GM18907 (cell line): Measurements from ENCODE around the gene SEMA3B.
"Not testable (repeated sequence)": the region's sequence is repeated elsewhere in the genome, so short reads cannot be mapped to it uniquely, and the experiment has no call there.

Experiments used
- ATAC-seq: cut with Tn5 transposase; IDR thresholded peaks from one replicate; pipeline ENCODE4 v1.9.1; 2021; ENCODE audit warnings: mild to moderate bottlenecking, moderate library complexity; ENCODE audit not compliant: unreplicated experiment

SEMA3B gene

DNA sequence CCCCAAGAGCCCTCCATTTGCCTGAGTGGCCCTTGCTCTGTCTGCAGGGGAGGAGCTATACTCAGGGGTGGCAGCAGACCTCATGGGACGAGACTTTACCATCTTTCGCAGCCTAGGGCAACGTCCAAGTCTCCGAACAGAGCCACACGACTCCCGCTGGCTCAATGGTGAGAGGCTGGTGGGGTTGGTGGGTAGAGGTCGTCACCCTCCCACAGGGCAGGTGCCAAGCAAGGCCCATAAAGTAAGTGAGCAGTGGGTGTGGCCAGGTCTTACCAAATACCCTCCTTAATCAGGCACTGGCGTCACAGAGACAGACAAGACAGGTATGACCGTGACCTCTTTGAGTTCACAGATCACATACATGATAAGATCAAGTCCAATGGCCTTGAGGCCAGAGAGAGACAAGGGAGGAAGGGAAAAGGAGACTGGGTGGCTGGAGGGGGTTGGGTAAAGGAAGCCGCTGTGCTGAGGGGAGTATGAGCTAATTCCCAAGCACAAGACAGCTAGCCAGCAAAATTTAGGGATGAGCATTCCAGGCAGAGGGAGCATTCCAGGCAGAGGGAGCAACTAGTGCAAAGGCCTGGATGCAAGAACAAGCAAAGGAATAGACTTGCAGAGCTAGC, 2.5 kb downstream of the SEMA3B start:
- ATAC-seq, result no peak

DNA sequence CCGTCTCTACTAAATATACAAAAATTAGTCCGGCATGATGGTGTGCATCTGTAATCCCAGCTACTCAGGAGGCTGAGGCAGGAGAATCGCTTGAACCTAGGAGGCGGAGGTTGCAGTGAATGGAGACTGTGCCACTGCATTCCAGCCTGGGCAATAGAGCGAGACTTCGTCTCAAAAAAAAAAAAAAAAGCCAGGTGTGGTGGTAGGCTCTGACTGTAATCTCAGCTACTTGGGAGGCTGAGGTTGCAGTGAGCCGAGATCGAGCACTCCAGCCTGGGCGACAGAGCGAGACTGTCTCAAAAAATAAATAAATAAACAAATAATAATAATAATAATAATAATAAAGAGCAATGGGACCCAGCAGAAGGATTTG, 3.6 kb downstream of the SEMA3B start:
- not testable (repeated sequence) for ATAC-seq

DNA sequence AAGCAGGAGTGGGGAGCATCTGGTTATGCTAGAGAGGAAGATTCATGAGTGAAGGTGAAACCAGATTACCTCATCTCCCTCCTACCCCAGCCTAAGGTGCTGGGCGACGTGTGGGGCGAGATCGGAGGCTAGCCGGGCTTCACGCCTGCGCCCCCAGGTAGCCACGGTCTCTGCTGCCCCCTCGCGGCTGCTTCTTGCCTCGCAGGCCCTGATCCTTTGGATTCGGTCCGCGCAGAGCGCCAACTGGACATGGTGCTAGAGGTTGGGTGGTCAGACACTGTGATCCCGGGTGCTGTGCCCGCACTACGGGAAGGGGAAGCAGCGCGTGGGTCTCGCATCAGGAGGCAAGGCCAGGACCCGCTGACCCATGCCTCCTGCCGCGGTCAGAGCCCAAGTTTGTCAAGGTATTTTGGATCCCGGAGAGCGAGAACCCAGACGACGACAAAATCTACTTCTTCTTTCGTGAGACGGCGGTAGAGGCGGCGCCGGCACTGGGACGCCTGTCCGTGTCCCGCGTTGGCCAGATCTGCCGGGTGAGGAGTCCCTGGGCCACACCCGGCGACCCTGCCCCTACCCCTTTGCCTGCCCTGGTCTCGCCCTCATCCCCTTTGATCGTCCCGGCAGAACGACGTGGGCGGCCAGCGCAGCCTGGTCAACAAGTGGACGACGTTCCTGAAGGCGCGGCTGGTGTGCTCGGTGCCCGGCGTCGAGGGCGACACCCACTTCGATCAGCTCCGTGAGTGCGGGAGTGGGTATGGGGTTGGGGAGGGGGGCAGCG, 4.2 kb downstream of the SEMA3B start:
- peak; percentile 81 for ATAC-seq

DNA sequence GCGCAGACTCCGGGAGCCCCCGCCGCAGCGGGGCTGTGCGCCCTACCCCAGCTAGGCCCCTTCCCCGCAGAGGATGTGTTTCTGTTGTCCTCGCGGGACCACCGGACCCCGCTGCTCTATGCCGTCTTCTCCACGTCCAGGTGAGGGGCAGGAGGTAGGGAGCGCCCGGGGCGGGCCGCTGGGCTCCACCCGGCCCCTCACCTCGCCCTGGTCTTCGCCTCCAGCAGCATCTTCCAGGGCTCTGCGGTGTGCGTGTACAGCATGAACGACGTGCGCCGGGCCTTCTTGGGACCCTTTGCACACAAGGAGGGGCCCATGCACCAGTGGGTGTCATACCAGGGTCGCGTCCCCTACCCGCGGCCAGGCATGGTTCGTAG, 4.7 kb downstream of the SEMA3B start:
- no peak for ATAC-seq

DNA sequence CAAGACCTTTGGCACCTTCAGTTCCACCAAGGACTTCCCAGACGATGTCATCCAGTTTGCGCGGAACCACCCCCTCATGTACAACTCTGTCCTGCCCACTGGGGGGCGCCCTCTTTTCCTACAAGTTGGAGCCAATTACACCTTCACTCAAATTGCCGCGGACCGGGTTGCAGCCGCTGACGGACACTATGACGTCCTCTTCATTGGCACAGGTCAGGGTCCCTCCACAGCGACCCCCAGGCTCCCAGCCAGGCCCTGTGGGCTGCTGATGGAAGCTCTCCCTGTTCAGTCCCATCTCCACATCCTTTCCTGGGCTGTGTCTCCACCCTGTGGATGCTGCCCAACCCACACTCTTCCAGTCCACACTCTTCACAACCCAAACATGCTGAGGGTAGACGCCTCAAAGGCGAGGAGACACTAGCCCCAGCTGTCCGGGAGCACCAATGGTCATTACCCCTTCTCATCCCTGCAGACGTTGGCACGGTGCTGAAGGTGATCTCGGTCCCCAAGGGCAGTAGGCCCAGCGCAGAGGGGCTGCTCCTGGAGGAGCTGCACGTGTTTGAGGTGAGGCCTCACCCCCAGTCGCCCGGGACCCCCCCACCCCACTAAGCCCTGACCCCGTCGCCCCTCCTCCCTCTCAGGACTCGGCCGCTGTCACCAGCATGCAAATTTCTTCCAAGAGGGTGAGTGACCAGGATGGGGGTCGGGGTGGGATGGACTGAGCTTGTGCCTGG, 5.6 kb downstream of the SEMA3B start:
- no peak for ATAC-seq

DNA sequence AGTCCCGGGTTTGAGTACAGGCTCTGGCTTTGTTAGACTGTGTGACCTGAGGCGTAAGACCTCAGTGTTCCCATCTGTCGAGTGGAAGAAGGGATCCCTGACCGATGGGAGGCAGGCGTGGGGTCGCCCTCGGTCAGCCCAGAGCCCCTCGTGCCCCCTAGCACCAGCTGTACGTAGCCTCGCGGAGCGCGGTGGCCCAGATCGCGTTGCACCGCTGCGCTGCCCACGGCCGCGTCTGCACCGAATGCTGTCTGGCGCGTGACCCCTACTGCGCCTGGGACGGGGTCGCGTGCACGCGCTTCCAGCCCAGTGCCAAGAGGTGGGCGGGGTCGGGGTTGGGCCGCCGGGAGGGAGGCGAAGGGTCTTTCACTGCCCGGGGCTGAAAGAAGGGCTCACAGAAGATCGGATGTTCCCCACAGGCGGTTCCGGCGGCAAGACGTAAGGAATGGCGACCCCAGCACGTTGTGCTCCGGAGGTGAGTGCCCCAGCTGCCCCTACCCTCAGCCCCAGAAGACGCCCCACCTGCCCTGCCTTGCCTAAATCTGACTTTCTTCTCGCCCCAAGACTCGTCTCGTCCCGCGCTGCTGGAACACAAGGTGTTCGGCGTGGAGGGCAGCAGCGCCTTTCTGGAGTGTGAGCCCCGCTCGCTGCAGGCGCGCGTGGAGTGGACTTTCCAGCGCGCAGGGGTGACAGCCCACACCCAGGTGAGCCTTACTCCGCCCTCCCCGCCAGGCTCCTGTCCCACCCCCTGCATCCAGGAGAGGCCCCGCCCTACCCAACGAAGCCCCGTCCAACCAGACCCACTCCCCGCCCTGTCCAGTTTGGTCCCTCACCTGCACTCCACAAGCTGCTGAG, 6.4 kb downstream of the SEMA3B start:
- no peak for ATAC-seq

DNA sequence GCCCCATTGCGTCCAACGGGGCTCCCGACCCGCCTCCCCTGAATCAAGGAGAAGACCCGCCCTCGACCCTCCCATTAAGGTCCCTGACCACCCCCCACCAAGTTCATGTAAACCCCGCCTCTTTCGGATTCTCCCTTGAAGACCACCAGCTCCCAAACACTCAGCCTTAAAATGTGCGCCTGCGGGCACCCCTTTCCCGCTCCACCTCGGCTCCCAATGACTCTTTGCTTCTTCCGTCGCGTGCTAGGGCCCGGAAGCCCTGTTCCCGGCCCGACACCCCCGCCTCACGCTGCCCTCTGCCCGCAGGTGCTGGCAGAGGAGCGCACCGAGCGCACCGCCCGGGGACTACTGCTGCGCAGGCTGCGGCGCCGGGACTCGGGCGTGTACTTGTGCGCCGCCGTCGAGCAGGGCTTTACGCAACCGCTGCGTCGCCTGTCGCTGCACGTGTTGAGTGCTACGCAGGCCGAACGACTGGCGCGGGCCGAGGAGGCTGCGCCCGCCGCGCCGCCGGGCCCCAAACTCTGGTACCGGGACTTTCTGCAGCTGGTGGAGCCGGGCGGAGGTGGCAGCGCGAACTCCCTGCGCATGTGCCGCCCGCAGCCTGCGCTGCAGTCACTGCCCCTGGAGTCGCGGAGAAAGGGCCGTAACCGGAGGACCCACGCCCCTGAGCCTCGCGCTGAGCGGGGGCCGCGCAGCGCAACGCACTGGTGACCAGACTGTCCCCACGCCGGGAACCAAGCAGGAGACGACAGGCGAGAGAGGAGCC, 7.2 kb downstream of the SEMA3B start:
- no peak for ATAC-seq

DNA sequence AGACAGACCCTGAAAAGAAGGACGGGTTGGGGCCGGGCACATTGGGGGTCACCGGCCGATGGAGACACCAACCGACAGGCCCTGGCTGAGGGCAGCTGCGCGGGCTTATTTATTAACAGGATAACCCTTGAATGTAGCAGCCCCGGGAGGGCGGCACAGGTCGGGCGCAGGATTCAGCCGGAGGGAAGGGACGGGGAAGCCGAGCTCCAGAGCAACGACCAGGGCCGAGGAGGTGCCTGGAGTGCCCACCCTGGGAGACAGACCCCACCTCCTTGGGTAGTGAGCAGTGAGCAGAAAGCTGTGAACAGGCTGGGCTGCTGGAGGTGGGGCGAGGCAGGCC, 7.8 kb downstream of the SEMA3B start:
- no peak for ATAC-seq

DNA sequence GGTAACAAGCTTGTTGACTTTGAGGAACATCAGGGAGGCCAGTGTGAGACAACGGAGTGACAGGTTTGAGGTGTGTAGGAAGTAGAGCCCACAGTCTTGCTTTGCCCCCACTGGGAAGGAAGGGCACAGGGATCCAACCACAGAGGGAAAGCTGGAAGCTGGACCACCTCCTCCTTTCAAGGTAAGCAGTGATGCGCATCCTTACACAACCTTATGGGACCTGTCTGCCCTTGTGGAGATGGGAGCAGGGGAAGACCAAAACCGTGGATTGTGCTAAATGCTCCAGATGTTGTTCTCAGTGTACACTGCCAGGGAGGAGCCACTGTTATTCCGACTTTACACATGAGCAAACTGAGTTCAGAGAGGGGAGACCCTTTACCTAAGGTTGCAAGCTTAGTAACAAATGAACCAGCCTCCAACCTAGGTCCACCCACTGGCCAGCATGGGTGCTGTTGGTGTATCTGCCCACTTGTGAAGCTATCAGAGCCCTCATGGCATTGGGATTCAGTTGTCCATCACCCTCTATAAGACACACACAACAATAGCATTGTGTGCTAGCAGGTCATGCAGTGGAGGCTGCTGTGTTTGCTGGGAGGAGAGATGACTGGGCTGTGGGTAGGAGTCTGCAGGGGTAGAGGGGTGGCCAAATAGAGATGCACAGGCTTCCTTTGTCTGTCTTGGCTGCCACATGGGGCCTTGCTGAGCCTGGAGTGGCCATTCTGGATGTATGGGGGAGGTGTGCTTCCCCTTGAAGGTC, 9.4 kb downstream of the SEMA3B start:
- ATAC-seq, result no peak

DNA sequence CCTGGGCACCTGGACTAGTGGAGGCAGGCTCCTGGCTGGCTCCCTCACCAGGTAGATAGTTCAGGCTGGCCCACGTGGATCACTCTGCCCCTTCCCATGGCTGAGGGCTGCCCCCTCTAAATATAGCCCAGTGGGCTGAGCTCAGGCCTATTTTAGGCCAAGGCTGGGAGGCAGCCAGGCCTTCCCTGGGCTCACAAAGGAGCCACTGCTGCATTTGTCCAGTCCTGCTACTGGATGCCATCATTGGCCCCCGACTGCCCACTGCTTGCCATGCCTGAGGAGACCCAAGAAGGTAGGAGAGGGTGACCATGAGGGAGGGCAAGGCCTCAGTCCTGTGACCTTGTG, 9.9 kb downstream of the SEMA3B start, which contains the start of gene LSMEM2:
TSS of gene LSMEM2 (plus strand) at position 208 of the 345 bp plus-strand sequence. CDS start at position 235, 27 bp downstream.
- no peak for ATAC-seq

DNA sequence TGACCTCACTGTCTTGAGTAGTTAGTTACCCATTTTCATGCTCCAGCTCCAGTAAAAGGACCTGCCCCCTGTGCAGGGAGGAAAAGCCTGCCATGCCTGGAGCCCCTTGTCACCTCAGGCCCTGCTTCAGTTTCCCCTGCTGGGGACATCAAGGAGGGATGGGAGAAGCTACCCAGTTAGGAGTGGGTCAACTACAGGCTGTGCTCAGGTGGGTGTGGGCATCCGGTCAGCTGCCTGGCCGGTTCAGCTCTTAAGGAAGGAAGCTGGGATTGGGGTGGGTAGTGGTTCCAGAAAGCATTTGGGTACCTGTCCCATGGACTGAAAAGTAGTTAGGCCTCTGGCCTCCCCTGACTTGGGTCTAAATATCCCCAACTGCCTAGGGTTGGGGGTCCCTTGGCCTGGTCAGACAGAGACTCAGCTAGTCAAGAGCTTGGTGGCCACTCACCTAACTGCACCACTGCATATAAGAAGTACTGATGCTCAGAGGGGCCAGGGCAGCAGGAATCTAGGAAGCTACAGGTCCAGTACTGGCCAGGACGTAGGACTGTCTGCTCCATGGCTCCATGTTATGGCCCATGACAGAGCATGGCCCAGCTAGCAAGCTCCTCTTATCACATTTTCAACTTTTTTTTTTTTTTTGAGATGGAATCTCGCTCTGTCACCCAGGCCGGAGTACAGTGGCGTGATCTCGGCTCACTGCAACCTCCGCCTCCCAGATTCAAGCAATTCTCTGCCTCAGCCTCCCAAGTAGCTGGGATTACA, 10.5 kb downstream of the SEMA3B start:
- no peak for ATAC-seq

DNA sequence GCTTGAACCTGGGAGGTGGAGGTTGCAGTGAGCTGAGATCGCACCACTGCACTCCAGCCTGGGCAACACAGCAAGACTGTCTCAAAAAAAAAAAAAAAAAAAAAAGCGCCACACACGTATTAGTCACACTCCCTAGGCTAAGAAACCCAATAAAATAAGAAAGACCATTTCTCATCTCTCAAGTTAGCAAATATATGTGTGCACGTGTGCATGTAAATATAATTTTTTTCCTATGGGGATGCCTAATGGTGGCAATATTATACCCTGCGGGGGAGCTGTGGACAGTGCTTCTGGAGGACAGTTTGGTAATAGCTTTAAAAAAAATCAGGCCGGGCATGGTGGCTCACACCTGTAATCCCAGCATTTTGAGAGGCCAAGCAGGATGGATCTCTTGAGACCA, 15.2 kb downstream of the SEMA3B start:
- not testable (repeated sequence) for ATAC-seq

DNA sequence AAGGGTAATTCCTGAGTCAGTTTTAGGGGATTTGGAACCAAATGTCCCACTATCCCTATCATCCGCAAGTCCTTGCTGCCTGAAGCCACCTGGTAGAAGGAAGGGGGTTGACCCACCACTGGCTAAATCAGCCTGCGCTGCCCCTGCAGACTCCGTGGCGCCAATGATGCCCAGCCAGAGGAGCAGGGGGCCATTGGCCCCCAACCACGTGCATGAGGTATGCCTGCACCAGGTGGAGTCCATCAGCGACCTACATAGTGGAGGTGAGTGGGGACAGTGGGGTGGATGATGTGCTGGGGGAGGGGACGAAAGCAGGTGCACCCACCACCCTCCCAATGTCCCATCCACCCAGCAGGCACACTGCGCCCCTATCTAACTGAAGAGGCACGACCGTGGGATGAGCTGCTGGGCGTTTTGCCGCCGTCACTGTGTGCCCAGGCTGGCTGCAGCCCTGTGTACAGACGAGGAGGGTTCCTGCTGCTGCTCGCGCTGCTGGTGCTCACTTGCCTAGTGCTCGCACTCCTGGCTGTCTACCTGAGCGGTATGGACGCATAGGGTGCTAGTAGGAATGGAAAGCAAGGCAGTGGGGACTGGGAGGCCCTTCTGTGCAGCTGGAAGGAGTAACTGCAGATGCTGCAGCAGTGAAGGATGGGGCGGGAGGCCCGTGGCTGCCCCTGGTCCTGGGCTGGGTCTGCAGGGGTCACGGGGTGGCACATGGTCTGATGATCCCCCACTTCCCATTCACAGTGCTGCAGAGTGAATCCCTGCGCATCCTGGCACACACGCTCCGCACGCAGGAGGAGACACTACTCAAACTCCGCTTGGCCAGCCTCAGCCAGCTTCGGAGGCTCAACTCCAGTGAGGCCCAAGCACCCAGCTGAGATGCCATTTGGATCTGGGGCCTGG, 17.6 kb downstream of the SEMA3B start:
- no peak for ATAC-seq

DNA sequence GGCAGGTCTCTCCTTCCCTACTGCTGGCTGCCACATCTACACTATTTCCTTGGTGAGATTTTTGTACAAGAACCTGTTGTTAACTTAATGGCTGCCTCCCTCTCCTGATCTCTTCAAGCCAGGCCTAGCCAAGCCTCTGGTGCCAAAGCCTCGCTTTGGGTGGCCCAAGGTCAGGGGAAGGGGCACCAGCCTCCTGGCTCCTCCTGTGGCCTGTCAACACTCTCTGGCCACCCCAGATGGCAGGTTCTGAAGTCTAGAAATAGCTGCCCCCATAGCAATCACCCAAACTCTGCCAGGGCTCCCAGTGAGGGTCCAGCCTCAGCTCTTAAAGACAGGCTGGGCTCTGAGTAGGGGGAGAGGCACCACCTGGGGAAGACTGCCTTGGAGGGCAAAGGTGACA, 18.3 kb downstream of the SEMA3B start:
- no peak for ATAC-seq

DNA sequence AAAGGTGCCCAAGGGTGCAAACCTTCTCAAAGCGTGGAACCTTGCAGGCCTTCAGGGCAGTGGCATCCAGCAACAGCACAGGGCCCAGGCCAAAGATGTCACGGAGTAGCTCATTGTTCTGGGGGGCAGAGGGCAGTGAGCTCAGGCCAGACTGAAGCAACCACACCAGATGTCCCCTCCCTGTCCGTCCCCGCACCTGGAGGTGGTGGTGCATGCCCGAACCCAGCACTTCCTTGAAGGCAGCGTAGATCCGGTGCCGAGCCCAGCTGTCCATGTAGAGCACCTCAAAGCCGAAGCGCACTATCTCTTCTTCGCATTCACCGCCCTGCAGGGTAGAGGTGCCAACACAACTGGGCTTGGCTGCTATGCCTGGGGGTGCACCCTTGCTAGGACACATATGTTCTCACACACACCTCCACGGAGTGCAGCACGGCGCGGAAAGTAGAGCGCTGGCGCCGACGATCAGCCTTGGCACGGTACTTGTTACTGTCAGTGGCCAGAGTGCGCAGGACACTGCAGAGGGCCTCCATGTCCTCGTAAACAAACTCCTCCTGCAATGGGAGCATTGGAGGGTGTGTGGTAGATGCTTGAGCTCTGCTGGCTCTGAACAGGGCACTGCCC, 19.6 kb downstream of the SEMA3B start:
- ATAC-seq, result no peak

DNA sequence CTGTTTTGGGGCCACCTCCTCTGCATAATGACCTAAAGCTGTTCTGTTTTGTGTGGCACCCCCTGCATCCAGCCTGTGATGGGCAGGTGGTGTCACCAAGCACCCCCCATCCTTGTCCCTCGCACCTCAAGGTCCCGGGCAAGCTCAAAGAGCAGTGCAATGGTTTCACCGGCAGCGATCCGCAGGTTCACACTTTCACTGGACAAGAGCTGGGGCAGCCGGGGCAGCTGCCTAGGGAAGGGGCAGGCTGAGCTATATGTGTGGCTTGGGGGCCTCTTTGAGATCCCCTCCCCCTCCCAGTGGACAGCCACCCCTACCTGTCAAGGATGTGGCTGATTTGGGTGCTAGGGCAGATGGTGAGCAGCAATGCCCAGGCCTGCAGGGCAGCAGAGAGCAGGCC, 20.2 kb downstream of the SEMA3B start:
- no peak for ATAC-seq

DNA sequence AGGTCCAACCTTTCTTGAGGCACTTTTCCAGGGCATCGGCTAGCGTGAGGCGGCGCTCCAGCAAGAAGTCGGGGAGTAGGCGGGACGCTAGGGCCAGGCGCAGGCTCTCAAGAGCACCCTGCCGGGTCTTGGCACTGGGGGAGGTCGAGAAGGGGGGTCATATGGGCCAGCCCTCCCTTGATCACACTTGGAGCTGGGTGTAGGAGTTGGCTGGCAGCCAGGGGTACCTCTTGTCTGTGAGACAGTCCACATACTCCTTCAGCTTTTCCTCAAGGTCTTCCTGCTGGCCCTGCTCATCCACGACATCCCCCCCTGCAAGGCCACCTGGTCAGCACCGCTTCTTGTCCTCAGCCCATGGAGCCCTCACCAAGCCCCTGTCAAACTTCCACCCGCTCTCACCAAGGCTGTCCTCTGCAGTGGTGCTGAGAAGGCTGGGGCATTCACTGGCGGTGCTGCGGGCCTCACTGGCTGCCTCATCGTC, 21.3 kb downstream of the SEMA3B start:
- no peak for ATAC-seq
